ENCODE results near the gene WSCD2. TPM values are rescaled to one million over a fixed set of nuclear protein-coding genes. Genes with fewer than 3 reads are reported as not detected.

The WSCD2 gene
- total and polyA plus RNA-seq, 2 of the 4 experiments (the other 2 are of a cell fraction), result not detected

DNA sequence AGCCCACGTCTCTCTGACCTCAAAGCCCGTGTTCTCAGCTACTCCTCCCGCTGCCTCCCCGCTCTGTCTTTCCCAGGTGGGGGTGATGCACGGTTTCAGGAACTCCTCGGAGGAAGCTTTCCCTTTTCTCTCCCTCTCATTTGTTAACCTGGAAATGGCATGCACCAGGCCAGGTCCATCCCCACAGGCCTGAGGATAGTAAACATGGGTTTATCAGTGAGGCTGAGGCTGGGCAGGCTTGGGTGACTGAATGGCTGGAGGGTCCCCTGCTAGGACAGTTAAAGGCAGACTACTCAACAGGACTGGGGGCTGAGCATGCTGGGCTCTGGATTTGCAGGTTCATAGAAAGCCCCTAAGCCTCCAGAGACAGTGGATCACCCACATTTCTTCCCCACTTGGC, 7.6 kb downstream of the WSCD2 start:
- ATAC-seq (ENCODE audit: low read depth) (no peak), DNase-seq (no peak)
- Histone ChIP-seq H3K14ac (replicated peaks; ENCODE audit: low read depth, low read length) (no peak overlapping the region), H4K5ac (ENCODE audit: low read depth, low read length) (no peak overlapping the region), H2BK120ac (ENCODE audit: low read depth, low read length) (no peak overlapping the region), H3K18ac (ENCODE audit: low read depth, low read length) (no peak overlapping the region), H3K4me3 (ENCODE audit: insufficient read depth, low read depth, low read length) (no peak overlapping the region), H4K20me1 (ENCODE audit: insufficient read depth, low read length) (no peaks in the 10 kb centered on the region), H4K91ac (ENCODE audit: insufficient read depth, low read depth, low read length) (no peak overlapping the region), H2AK9ac (replicated peaks; ENCODE audit: low read depth, low read length, poor library complexity) (no peak overlapping the region), H3K23ac (ENCODE audit: low read depth, low read length) (no peak overlapping the region), H3K9ac (ENCODE audit: low read depth, low read length) (no peak overlapping the region), H2BK5ac (ENCODE audit: low read depth, low read length, poor library complexity, severe bottlenecking) (no peak overlapping the region), H2BK20ac (ENCODE audit: low read depth, low read length) (no peak overlapping the region), H3K27me3 (ENCODE audit: control insufficient read depth, insufficient read depth, low read length) (no peaks in the 10 kb centered on the region), H2BK15ac (ENCODE audit: low read depth, low read length) (no peak overlapping the region), H2AFZ (replicated peaks; ENCODE audit: low read length, poor library complexity) (no peak overlapping the region), H3K4ac (ENCODE audit: low read depth, low read length) (no peak overlapping the region), H3K27ac (ENCODE audit: insufficient read depth, low read length) (no peak overlapping the region), H3K36me3 (ENCODE audit: control insufficient read depth, insufficient read depth, low read length) (no peaks in the 10 kb centered on the region), H3K9me1 (ENCODE audit: insufficient read depth, low read length) (no peaks in the 10 kb centered on the region), H3K9me3 (ENCODE audit: control insufficient read depth, insufficient read depth, low read length) (no peaks in the 10 kb centered on the region), H3K4me1 (ENCODE audit: control insufficient read depth, insufficient read depth, low read length) (no peaks in the 10 kb centered on the region), H3K79me1 (ENCODE audit: low read depth in 1 of 2, low read length in 2 of 2) (no peaks in the 10 kb centered on the region), H2AK5ac (ENCODE audit: low read depth, low read length) (no peak overlapping the region), H3K4me2 (ENCODE audit: low read depth, low read length) (no peak overlapping the region), H4K8ac (ENCODE audit: low read depth in 2 of 2, low read length in 2 of 2) (no peak overlapping the region), H3K56ac (ENCODE audit: extremely low read depth, insufficient read depth, low read length) (no peak overlapping the region)
- CTCF ChIA-PET, result no interaction called here
- POLR2A ChIA-PET (ENCODE audit: unreplicated experiment), result no interaction called here
- no TSS peak for BruUV-seq (replicated peaks)
- in situ Hi-C loops (cut with MboI; ENCODE audit: low sequenced_read_pairs) (no loop called here), dilution Hi-C loops (cut with HindIII; ENCODE audit: low sequenced_read_pairs, unreplicated experiment) (no loop called here), intact Hi-C loops (cut with micrococcal nuclease) (no loop called here)
- TF ChIP-seq, protein P1, sequence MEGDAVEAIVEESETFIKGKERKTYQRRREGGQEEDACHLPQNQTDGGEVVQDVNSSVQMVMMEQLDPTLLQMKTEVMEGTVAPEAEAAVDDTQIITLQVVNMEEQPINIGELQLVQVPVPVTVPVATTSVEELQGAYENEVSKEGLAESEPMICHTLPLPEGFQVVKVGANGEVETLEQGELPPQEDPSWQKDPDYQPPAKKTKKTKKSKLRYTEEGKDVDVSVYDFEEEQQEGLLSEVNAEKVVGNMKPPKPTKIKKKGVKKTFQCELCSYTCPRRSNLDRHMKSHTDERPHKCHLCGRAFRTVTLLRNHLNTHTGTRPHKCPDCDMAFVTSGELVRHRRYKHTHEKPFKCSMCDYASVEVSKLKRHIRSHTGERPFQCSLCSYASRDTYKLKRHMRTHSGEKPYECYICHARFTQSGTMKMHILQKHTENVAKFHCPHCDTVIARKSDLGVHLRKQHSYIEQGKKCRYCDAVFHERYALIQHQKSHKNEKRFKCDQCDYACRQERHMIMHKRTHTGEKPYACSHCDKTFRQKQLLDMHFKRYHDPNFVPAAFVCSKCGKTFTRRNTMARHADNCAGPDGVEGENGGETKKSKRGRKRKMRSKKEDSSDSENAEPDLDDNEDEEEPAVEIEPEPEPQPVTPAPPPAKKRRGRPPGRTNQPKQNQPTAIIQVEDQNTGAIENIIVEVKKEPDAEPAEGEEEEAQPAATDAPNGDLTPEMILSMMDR (conservative IDR thresholded peaks at IDR 0.05; ENCODE audit: low read depth, low read length), result no peak
- TF ChIP-seq FOS (IDR thresholded peaks at IDR 0.05; ENCODE audit: low read depth, low read length) (no peak), MXI1 (IDR thresholded peaks at IDR 0.05; ENCODE audit: borderline replicate concordance, low read depth, low read length) (no peak), MAZ (IDR thresholded peaks at IDR 0.05; ENCODE audit: borderline replicate concordance, low read depth, low read length) (no peak)
- WGBS, 2 experiments (ENCODE audit: extremely low coverage in 2 of 2, insufficient read length in 1 of 2), result 23% methylated on average over 4 of the region's 6 CpGs; no CpG with 5 or more reads in 1 of the 2 experiments

Measured in IMR-90 (cell line).